Liver (tissue), 9 donors: ENCODE results near the gene DOCK1. TPM values are rescaled to one million over a fixed set of nuclear protein-coding genes. Genes with fewer than 3 reads are reported as not detected.

Experiments
- DNase-seq: peaks from one replicate; pipeline ENCODE4 v3.0.0-alpha.2; 2017; ENCODE audit warnings: low spot score
- H3K27ac ChIP-seq, 2 donors: one replicate each; pipeline ENCODE4 v1.7.0; 2013; ENCODE audit warnings: inconsistent platforms in 2 of 2, low read length in 2 of 2, control low read depth in 1 of 2, low read depth in 1 of 2, mild to moderate bottlenecking in 1 of 2
- H3K27me3 ChIP-seq, 4 donors: one replicate each; pipeline versions ENCODE4 v1.6.1 to v1.7.0; 2013; ENCODE audit warnings: low read length in 3 of 4, inconsistent platforms in 1 of 4, mild to moderate bottlenecking in 1 of 4, moderate library complexity in 1 of 4; ENCODE audit not compliant: control insufficient read depth in 4 of 4, insufficient read depth in 4 of 4
- H3K36me3 ChIP-seq, 4 donors: one replicate each; pipeline versions ENCODE4 v1.6.1 to v1.7.0; 2013; ENCODE audit warnings: low read length in 3 of 4, mild to moderate bottlenecking in 3 of 4, low read depth in 1 of 4, moderate library complexity in 1 of 4; ENCODE audit not compliant: control insufficient read depth in 4 of 4, insufficient read depth in 3 of 4
- H3K4me1 ChIP-seq, 4 donors: one replicate each; pipeline versions ENCODE4 v1.6.1 to v1.7.0; 2013; ENCODE audit warnings: low read length in 3 of 4, mild to moderate bottlenecking in 3 of 4, moderate library complexity in 1 of 4; ENCODE audit not compliant: control insufficient read depth in 4 of 4, insufficient read depth in 4 of 4
- H3K4me3 ChIP-seq, 3 donors: one replicate each; pipeline versions ENCODE4 v1.6.1 to v1.7.0; 2013; ENCODE audit warnings: low read length in 3 of 3, control low read depth in 1 of 3, low read depth in 1 of 3, mild to moderate bottlenecking in 1 of 3
- H3K9ac ChIP-seq, 2 donors: one replicate each; pipeline ENCODE4 v1.7.0; 2013; ENCODE audit warnings: low read length in 2 of 2, mild to moderate bottlenecking in 2 of 2, moderate library complexity in 2 of 2, control low read depth in 1 of 2, low read depth in 1 of 2
- H3K9me3 ChIP-seq, 4 donors: one replicate each; pipeline versions ENCODE4 v1.6.1 to v1.7.0; 2013; ENCODE audit warnings: low read length in 3 of 4; ENCODE audit not compliant: control insufficient read depth in 4 of 4
- EGR1 ChIP-seq, 2 donors: IDR thresholded peaks; 2 replicates each; pipeline ENCODE4 v1.6.1; 2016 to 2018; ENCODE audit warnings: antibody characterized with exemption in 2 of 2, low read depth in 2 of 2
- FOXA1 ChIP-seq: IDR thresholded peaks from 2 replicates; pipeline ENCODE4 v1.6.1; 2016; ENCODE audit warnings: antibody characterized with exemption
- FOXA2 ChIP-seq: IDR thresholded peaks from 2 replicates; pipeline ENCODE4 v1.6.1; 2016; ENCODE audit warnings: antibody characterized with exemption
- GABPA ChIP-seq, 2 donors: IDR thresholded peaks in 1 of 2; conservative IDR thresholded peaks in 1 of 2; 2 replicates each; pipeline ENCODE4 v1.6.1; 2016; ENCODE audit warnings: antibody characterized with exemption in 2 of 2, mild to moderate bottlenecking in 1 of 2, moderate library complexity in 1 of 2
- HNF4A ChIP-seq, 2 donors: conservative IDR thresholded peaks; 2 replicates each; pipeline ENCODE4 v1.6.1; 2016; ENCODE audit warnings: antibody characterized with exemption in 2 of 2, mild to moderate bottlenecking in 2 of 2
- HNF4G ChIP-seq: IDR thresholded peaks from 2 replicates; pipeline ENCODE4 v1.6.1; 2016; ENCODE audit warnings: antibody characterized with exemption
- JUND ChIP-seq, 2 donors: IDR thresholded peaks; 2 replicates each; pipeline ENCODE4 v1.6.1; 2016; ENCODE audit warnings: antibody characterized with exemption in 2 of 2
- NR2F2 ChIP-seq: IDR thresholded peaks from 2 replicates; pipeline ENCODE4 v1.6.1; 2016; ENCODE audit warnings: antibody characterized with exemption
- RAD21 ChIP-seq, 2 donors: IDR thresholded peaks; 2 replicates each; pipeline ENCODE4 v1.6.1; 2016; ENCODE audit warnings: antibody characterized with exemption in 2 of 2, mild to moderate bottlenecking in 2 of 2
- RXRA ChIP-seq, 2 donors: IDR thresholded peaks; 2 replicates each; pipeline ENCODE4 v1.6.1; 2017 to 2018; ENCODE audit warnings: antibody characterized with exemption in 2 of 2, mild to moderate bottlenecking in 1 of 2
- SP1 ChIP-seq: IDR thresholded peaks from 2 replicates; pipeline ENCODE4 v1.6.1; 2018; ENCODE audit warnings: antibody characterized with exemption, mild to moderate bottlenecking
- TAF1 ChIP-seq: conservative IDR thresholded peaks from 2 replicates; pipeline ENCODE4 v1.6.1; 2016; ENCODE audit warnings: antibody characterized with exemption, mild to moderate bottlenecking
- YY1 ChIP-seq: IDR thresholded peaks from 2 replicates; pipeline ENCODE4 v1.6.1; 2016; ENCODE audit warnings: antibody characterized with exemption, mild to moderate bottlenecking
- WGBS: extraction: QIAGEN DNeasy Blood & Tissue Kit; methylation state at CpG from one replicate; pipeline ENCODE4 v1.1.7; 2013; 5-methylcytosine and 5-hydroxymethylcytosine counted together
- polyA plus RNA-seq, 2 donors: library from polyadenylated mRNA; stranded (reverse) in 1 of 2; unstranded in 1 of 2; fragments of 200-250 nt in 1 of 2; fragments of >200 nt in 1 of 2; fragmentation: Nextera tagmentation in 1 of 2; extraction: Ambion mirVana in 1 of 2; gene quantifications; one replicate each; pipeline versions ENCODE4 v1.2.1 to v1.2.3, GENCODE V29; 2013 to 2015
- total RNA-seq, 2 donors: library from RNA; depleted of rRNA; stranded (reverse); fragments of >200 nt; gene quantifications; one replicate each; pipeline ENCODE4 v1.2.3, GENCODE V29; 2014
- TF ChIP-seq, protein P1 (sequence below): IDR thresholded peaks from 2 replicates; pipeline ENCODE4 v1.6.1; 2016; ENCODE audit warnings: antibody characterized with exemption
- TF ChIP-seq, protein P2 (sequence below): IDR thresholded peaks from 2 replicates; pipeline ENCODE4 v1.6.1; 2016; ENCODE audit warnings: antibody characterized with exemption
- TF ChIP-seq, protein P3 (sequence below): IDR thresholded peaks from 2 replicates; pipeline ENCODE4 v1.6.1; 2016; ENCODE audit warnings: antibody characterized with exemption, mild to moderate bottlenecking
- TF ChIP-seq, protein P4 (sequence below): IDR thresholded peaks from 2 replicates; pipeline ENCODE4 v1.6.1; 2016; ENCODE audit warnings: antibody characterized with exemption
- TF ChIP-seq, protein P5 (sequence below): fragments of 150-350 bp; IDR thresholded peaks from 2 replicates; pipeline ENCODE4 v1.5.1; 2017; ENCODE audit warnings: improper control_type of control experiment, low read depth, low read length; ENCODE audit not compliant: missing input control
- donor health status: healthy.
- donor health status: healthy.
- donor health status: healthy.
- donor health status: healthy.
- donor health status: healthy.

Gene DOCK1
- total and polyA plus RNA-seq, 4 donors, result 3.8 to 28.8 (median 9.1) TPM

DNA sequence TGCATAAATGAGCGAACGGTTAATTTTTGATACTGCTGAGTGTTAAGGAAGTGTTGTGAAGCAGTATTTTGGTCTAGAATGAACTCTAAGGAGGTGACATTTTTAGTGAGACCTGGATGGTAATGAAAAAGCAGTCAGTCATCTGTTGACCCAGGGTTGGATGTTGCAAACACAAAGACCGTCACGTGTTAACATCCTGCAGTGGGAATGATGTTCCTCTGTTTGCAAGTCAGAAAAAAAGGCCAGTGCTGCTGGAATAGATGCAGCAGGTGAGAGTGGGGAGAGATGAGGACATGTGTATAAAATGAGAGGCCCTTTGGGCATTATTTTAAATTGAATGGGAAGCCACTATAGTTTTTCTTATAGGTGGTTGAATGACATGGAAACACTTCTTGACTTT is 251.9 kb downstream of the DOCK1 start:
- Histone ChIP-seq H3K27ac (no peak overlapping the region), H3K9me3 (no peaks in the 10 kb centered on the region), H3K27me3 (no peaks in the 10 kb centered on the region), H3K36me3 (no peaks in the 10 kb centered on the region), H3K4me3 (no peak overlapping the region), H3K4me1 (peaks cover 0 to 8% (median 8%) of the 10 kb centered on the region in 4 donors), H3K9ac (no peak overlapping the region)
- DNase-seq, result no peak
- TF ChIP-seq, protein P1, sequence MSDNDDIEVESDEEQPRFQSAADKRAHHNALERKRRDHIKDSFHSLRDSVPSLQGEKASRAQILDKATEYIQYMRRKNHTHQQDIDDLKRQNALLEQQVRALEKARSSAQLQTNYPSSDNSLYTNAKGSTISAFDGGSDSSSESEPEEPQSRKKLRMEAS, result no peak
- no peak for TF ChIP-seq JUND (IDR thresholded peaks at IDR 0.05)
- WGBS, result 97% methylated on average over 4 of the region's 4 CpGs

DNA sequence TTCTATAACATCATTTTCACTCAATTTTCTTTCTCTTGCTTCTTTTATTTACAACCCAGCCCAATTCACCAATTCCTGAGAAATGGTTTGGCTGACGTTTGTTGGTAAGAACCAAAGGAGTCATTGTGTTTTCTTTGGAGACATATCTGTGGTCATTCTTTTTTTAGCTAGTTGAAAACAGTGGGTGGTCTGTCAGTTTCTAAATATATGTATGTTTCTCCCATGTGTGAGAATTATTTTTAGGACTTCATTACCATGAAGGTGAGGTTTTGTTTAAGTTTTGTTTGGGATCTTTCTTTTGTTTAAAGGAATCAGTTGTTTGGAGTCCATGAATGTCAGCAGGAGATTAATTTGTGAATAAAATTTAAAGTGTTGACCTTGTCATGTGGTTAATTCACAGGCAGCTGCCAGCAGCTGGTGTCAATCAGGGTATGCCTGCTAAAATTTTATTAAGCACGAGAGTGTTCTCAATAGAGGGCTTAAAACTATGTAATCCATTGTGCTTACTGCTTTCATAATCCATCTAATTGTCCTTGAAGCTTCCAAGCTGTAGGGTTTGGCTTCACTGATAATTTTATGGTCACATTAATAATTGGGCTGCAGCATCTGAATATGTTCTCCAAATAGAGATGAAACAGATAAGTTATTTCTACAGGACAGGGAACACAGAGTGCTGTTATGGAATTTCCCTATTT is 252.4 kb downstream of the DOCK1 start:
- Histone ChIP-seq H3K9ac (no peak overlapping the region), H3K4me3 (no peak overlapping the region), H3K36me3 (no peaks in the 10 kb centered on the region), H3K27ac (no peak overlapping the region), H3K27me3 (no peaks in the 10 kb centered on the region), H3K9me3 (no peaks in the 10 kb centered on the region), H3K4me1 (peaks cover 0 to 3% (median 2%) of the 10 kb centered on the region in 4 donors)
- WGBS, result 83% methylated on average over 2 of the region's 2 CpGs
- no peak for DNase-seq
- no peak for TF ChIP-seq SP1
- no peak for TF ChIP-seq TAF1
- no peak for TF ChIP-seq HNF4G
- no peak for TF ChIP-seq GABPA (IDR thresholded peaks at IDR 0.05 in 1 of 2, conservative IDR thresholded peaks at IDR 0.05 in 1 of 2)
- TF ChIP-seq YY1, result no peak
- TF ChIP-seq, protein P2, sequence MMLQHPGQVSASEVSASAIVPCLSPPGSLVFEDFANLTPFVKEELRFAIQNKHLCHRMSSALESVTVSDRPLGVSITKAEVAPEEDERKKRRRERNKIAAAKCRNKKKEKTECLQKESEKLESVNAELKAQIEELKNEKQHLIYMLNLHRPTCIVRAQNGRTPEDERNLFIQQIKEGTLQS, result no peak
- TF ChIP-seq, protein P3, sequence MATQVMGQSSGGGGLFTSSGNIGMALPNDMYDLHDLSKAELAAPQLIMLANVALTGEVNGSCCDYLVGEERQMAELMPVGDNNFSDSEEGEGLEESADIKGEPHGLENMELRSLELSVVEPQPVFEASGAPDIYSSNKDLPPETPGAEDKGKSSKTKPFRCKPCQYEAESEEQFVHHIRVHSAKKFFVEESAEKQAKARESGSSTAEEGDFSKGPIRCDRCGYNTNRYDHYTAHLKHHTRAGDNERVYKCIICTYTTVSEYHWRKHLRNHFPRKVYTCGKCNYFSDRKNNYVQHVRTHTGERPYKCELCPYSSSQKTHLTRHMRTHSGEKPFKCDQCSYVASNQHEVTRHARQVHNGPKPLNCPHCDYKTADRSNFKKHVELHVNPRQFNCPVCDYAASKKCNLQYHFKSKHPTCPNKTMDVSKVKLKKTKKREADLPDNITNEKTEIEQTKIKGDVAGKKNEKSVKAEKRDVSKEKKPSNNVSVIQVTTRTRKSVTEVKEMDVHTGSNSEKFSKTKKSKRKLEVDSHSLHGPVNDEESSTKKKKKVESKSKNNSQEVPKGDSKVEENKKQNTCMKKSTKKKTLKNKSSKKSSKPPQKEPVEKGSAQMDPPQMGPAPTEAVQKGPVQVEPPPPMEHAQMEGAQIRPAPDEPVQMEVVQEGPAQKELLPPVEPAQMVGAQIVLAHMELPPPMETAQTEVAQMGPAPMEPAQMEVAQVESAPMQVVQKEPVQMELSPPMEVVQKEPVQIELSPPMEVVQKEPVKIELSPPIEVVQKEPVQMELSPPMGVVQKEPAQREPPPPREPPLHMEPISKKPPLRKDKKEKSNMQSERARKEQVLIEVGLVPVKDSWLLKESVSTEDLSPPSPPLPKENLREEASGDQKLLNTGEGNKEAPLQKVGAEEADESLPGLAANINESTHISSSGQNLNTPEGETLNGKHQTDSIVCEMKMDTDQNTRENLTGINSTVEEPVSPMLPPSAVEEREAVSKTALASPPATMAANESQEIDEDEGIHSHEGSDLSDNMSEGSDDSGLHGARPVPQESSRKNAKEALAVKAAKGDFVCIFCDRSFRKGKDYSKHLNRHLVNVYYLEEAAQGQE, result no peak
- TF ChIP-seq JUND (IDR thresholded peaks at IDR 0.05), result no peak
- TF ChIP-seq RAD21 (IDR thresholded peaks at IDR 0.05), result no peak
- no peak for TF ChIP-seq FOXA2
- TF ChIP-seq, protein P4, sequence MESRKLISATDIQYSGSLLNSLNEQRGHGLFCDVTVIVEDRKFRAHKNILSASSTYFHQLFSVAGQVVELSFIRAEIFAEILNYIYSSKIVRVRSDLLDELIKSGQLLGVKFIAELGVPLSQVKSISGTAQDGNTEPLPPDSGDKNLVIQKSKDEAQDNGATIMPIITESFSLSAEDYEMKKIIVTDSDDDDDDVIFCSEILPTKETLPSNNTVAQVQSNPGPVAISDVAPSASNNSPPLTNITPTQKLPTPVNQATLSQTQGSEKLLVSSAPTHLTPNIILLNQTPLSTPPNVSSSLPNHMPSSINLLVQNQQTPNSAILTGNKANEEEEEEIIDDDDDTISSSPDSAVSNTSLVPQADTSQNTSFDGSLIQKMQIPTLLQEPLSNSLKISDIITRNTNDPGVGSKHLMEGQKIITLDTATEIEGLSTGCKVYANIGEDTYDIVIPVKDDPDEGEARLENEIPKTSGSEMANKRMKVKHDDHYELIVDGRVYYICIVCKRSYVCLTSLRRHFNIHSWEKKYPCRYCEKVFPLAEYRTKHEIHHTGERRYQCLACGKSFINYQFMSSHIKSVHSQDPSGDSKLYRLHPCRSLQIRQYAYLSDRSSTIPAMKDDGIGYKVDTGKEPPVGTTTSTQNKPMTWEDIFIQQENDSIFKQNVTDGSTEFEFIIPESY, result no peak
- no peak for TF ChIP-seq FOXA1
- TF ChIP-seq NR2F2, result no peak
- TF ChIP-seq, protein P1, result no peak
- TF ChIP-seq EGR1 (IDR thresholded peaks at IDR 0.05; ENCODE audit: low read depth in 2 of 2), result no peak
- TF ChIP-seq, protein P5, sequence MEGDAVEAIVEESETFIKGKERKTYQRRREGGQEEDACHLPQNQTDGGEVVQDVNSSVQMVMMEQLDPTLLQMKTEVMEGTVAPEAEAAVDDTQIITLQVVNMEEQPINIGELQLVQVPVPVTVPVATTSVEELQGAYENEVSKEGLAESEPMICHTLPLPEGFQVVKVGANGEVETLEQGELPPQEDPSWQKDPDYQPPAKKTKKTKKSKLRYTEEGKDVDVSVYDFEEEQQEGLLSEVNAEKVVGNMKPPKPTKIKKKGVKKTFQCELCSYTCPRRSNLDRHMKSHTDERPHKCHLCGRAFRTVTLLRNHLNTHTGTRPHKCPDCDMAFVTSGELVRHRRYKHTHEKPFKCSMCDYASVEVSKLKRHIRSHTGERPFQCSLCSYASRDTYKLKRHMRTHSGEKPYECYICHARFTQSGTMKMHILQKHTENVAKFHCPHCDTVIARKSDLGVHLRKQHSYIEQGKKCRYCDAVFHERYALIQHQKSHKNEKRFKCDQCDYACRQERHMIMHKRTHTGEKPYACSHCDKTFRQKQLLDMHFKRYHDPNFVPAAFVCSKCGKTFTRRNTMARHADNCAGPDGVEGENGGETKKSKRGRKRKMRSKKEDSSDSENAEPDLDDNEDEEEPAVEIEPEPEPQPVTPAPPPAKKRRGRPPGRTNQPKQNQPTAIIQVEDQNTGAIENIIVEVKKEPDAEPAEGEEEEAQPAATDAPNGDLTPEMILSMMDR, result no peak
- TF ChIP-seq HNF4A (conservative IDR thresholded peaks at IDR 0.05), result no peak
- no peak for TF ChIP-seq RXRA (IDR thresholded peaks at IDR 0.05)
